HEK293 (cell line): ENCODE measurements around the gene NFIC.

ENCODE experiments used
- CTCF ChIA-PET: fragments of 350-600 bp; formaldehyde crosslinking; extraction: SDS; loops from one replicate; lab custom pipeline; 2021; ENCODE audit warnings: antibody characterized with exemption; lab: Yijun Ruan, JAX
- POLR2A ChIA-PET: fragments of 300-600 bp; formaldehyde crosslinking; extraction: SDS; loops from one replicate; lab custom pipeline; 2020; ENCODE audit warnings: antibody characterized with exemption, inconsistent platforms; lab: Yijun Ruan, JAX
- H3K27ac ChIP-seq: fragments of 200-500 bp; sonication (Bioruptor generic); 2 replicates; pipeline ENCODE4 v1.5.1; 2014; ENCODE audit warnings: low read depth, low read length, control low read depth, inconsistent platforms; ENCODE audit errors: extremely low read depth
- H3K36me3 ChIP-seq, 2 experiments: fragments of 200-500 bp in 1 of 2; sonication (Bioruptor generic) in 1 of 2; 1 replicate in 1 of 2; 2 replicates in 1 of 2; pipeline ENCODE4 v1.5.1; 2014 to 2017; ENCODE audit warnings: inconsistent platforms in 2 of 2, low read length in 2 of 2; ENCODE audit not compliant: control insufficient read depth in 2 of 2, insufficient read depth in 1 of 2
- H3K4me1 ChIP-seq: fragments of 200-500 bp; sonication (Bioruptor generic); 2 replicates; pipeline ENCODE4 v1.5.1; 2014; ENCODE audit warnings: mild to moderate bottlenecking, low read length, inconsistent platforms; ENCODE audit not compliant: control insufficient read depth, insufficient read depth
- H3K4me3 ChIP-seq: 2 replicates; pipeline ENCODE4 v1.5.1; 2011; ENCODE audit warnings: low read depth, mild to moderate bottlenecking, control low read depth, low read length, moderate library complexity
- H3K9me3 ChIP-seq: fragments of 200-500 bp; sonication (Bioruptor generic); 2 replicates; pipeline ENCODE4 v1.5.1; 2014; ENCODE audit warnings: low read depth, low read length, inconsistent platforms; ENCODE audit not compliant: control insufficient read depth, insufficient read depth
- GFI1B ChIP-seq: fragments of 450-650 bp; formaldehyde crosslinking; IDR thresholded peaks from 2 replicates; pipeline ENCODE4 v1.5.1; 2016; ENCODE audit warnings: missing biosample characterization, missing genetic modification characterization
- KLF16 ChIP-seq: fragments of 450-650 bp; formaldehyde crosslinking; IDR thresholded peaks from 2 replicates; pipeline ENCODE4 v1.5.1; 2017; ENCODE audit warnings: missing biosample characterization, missing genetic modification characterization
- MZF1 ChIP-seq: fragments of 450-650 bp; formaldehyde crosslinking; IDR thresholded peaks from 2 replicates; pipeline ENCODE4 v1.5.1; 2017; ENCODE audit warnings: missing biosample characterization, missing genetic modification characterization, borderline replicate concordance
- ZEB2 ChIP-seq: fragments of 450-650 bp; formaldehyde crosslinking; IDR thresholded peaks from 2 replicates; pipeline ENCODE4 v1.5.1; 2016; ENCODE audit warnings: missing biosample characterization, missing genetic modification characterization
- ZFP69B ChIP-seq: fragments of 450-650 bp; formaldehyde crosslinking; IDR thresholded peaks from 2 replicates; pipeline ENCODE4 v1.5.1; 2016; ENCODE audit warnings: missing biosample characterization, missing genetic modification characterization
- ZNF174 ChIP-seq: fragments of 450-650 bp; formaldehyde crosslinking; IDR thresholded peaks from 2 replicates; pipeline ENCODE4 v1.5.0; 2017; ENCODE audit warnings: missing biosample characterization, mild to moderate bottlenecking, missing genetic modification characterization
- ZNF248 ChIP-seq: fragments of 450-650 bp; formaldehyde crosslinking; IDR thresholded peaks from 2 replicates; pipeline ENCODE4 v1.5.1; 2017; ENCODE audit warnings: missing biosample characterization, missing genetic modification characterization
- ZNF311 ChIP-seq: fragments of 450-650 bp; formaldehyde crosslinking; IDR thresholded peaks from 2 replicates; pipeline ENCODE4 v1.5.1; 2017; ENCODE audit warnings: missing biosample characterization, missing genetic modification characterization, borderline replicate concordance
- ZNF426 ChIP-seq: fragments of 450-650 bp; formaldehyde crosslinking; IDR thresholded peaks from 2 replicates; pipeline ENCODE4 v1.5.1; 2017; ENCODE audit warnings: missing biosample characterization, missing genetic modification characterization, mild to moderate bottlenecking, inconsistent platforms, moderate library complexity
- ZNF558 ChIP-seq: fragments of 450-650 bp; formaldehyde crosslinking; IDR thresholded peaks from 2 replicates; pipeline ENCODE4 v1.5.1; 2016; ENCODE audit warnings: missing biosample characterization, missing genetic modification characterization
- ZNF560 ChIP-seq: fragments of 450-650 bp; formaldehyde crosslinking; IDR thresholded peaks from 2 replicates; pipeline ENCODE4 v1.5.1; 2017; ENCODE audit warnings: missing biosample characterization, missing genetic modification characterization, borderline replicate concordance
- ZNF571 ChIP-seq: fragments of 450-650 bp; formaldehyde crosslinking; IDR thresholded peaks from 2 replicates; pipeline ENCODE4 v1.5.0; 2017; ENCODE audit warnings: missing biosample characterization, missing genetic modification characterization
- ZNF621 ChIP-seq: fragments of 450-650 bp; formaldehyde crosslinking; IDR thresholded peaks from 2 replicates; pipeline ENCODE4 v1.5.1; 2017; ENCODE audit warnings: missing biosample characterization, missing genetic modification characterization
- ZNF747 ChIP-seq: fragments of 450-650 bp; formaldehyde crosslinking; IDR thresholded peaks from 2 replicates; pipeline ENCODE4 v1.5.1; 2016; ENCODE audit warnings: missing biosample characterization, missing genetic modification characterization
- ZNF777 ChIP-seq: fragments of 450-650 bp; formaldehyde crosslinking; IDR thresholded peaks from 2 replicates; pipeline ENCODE4 v1.5.1; 2017; ENCODE audit warnings: missing biosample characterization, missing genetic modification characterization, borderline replicate concordance
- TF ChIP-seq, protein P1 (sequence below): fragments of 450-650 bp; formaldehyde crosslinking; IDR thresholded peaks from 2 replicates; pipeline ENCODE4 v1.5.1; 2016; ENCODE audit warnings: missing biosample characterization, missing genetic modification characterization
- TF ChIP-seq, protein P2 (sequence below): fragments of 450-650 bp; formaldehyde crosslinking; IDR thresholded peaks from 2 replicates; pipeline ENCODE4 v1.5.1; 2016; ENCODE audit warnings: missing biosample characterization, missing genetic modification characterization
- TF ChIP-seq, protein P3 (sequence below): fragments of 450-650 bp; formaldehyde crosslinking; IDR thresholded peaks from 2 replicates; pipeline ENCODE4 v1.5.1; 2017; ENCODE audit warnings: missing biosample characterization, missing genetic modification characterization
- TF ChIP-seq, protein P4 (sequence below): fragments of 450-650 bp; formaldehyde crosslinking; IDR thresholded peaks from 2 replicates; pipeline ENCODE4 v1.5.1; 2016; ENCODE audit warnings: missing biosample characterization, missing genetic modification characterization
- TF ChIP-seq, protein P5 (sequence below): fragments of 450-650 bp; formaldehyde crosslinking; IDR thresholded peaks from 2 replicates; pipeline ENCODE4 v1.5.1; 2016; ENCODE audit warnings: missing biosample characterization, missing genetic modification characterization
- TF ChIP-seq, protein P6 (sequence below): fragments of 450-650 bp; formaldehyde crosslinking; IDR thresholded peaks from 2 replicates; pipeline ENCODE4 v1.5.1; 2016; ENCODE audit warnings: missing biosample characterization, missing genetic modification characterization

The NFIC gene

DNA sequence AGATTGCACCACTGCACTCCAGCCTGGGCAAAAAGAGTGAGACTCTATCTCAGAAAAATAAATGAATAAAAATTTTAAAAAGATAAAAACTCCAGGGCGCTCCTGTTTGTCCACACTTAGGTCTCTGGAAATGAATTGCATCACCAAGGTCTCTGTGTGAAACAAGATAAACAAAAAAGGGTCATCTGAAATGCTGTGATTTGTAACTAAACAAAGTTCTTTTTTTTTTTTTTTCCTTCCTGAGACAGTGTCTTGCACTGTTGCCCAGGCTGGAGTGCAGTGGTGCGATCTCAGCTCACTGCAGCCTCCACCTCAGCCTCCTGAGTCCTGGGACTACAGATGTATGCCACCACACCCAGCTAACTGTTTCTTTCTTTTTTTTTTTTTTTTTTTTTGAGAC lies 151.3 kb downstream of the NFIC start:
- H3K27ac ChIP-seq, result no peak overlapping the region
- TF ChIP-seq ZNF571 (tag by site-specific recombination) (no peak), GFI1B (tag by site-specific recombination) (no peak)
- TF ChIP-seq, protein P1, sequence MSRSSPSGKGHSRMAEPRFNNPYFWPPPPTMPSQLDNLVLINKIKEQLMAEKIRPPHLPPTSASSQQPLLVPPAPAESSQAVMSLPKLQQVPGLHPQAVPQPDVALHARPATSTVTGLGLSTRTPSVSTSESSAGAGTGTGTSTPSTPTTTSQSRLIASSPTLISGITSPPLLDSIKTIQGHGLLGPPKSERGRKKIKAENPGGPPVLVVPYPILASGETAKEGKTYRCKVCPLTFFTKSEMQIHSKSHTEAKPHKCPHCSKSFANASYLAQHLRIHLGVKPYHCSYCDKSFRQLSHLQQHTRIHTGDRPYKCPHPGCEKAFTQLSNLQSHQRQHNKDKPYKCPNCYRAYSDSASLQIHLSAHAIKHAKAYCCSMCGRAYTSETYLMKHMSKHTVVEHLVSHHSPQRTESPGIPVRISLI (tag by site-specific recombination), result 0 out of 2 replicates have a peak, but pooled peaks have one; percentile 27
- ChIA-PET POLR2A (interaction anchor here (0.6 to 0.7 kb wide), 2 partner anchors 131 to 173 kb away, joined by 3 to 6 read pairs; no protein-coding TSS in a partner anchor), CTCF (no interaction called here)
- H3K9me3 ChIP-seq, result no peaks in the 10 kb centered on the region
- no peak overlapping the region for H3K4me3 ChIP-seq
- peaks cover 5 to 67% of the 10 kb centered on the region in 2 experiments; a peak in 1 of 3 replicates for H3K36me3 ChIP-seq
- H3K4me1 ChIP-seq, result peaks cover 4% of the 10 kb centered on the region; the same call in 1 of the 2 replicates

DNA sequence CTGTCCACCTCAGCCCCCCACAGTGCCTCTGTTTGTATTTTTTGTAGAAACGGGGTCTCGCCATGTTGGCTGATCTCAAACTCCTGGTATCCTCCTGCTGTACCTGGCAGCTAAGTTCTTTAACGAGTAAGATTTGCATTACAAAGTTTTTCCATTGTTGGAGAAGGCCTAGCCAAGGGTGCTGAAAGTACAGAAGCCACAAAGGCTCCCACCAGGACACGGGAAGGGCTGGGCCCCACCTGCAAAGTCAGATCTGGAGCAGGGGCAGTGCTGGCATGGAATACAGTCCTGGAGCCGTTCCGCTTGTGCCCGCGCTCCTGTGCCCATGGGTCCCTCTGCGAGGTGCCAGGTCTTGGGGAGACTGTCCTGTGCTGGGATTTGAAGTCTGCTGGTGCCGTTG lies 151.9 kb downstream of the NFIC start:
- no peak overlapping the region for H3K4me3 ChIP-seq
- H3K36me3 ChIP-seq, result peaks cover 5 to 72% of the 10 kb centered on the region in 2 experiments; a peak in 1 of 3 replicates
- no peak overlapping the region for H3K27ac ChIP-seq
- POLR2A ChIA-PET, result interaction anchor here (0.7 kb wide), 1 partner anchor 130 kb away, joined by 6 read pairs; no protein-coding TSS in a partner anchor
- TF ChIP-seq, protein P2, sequence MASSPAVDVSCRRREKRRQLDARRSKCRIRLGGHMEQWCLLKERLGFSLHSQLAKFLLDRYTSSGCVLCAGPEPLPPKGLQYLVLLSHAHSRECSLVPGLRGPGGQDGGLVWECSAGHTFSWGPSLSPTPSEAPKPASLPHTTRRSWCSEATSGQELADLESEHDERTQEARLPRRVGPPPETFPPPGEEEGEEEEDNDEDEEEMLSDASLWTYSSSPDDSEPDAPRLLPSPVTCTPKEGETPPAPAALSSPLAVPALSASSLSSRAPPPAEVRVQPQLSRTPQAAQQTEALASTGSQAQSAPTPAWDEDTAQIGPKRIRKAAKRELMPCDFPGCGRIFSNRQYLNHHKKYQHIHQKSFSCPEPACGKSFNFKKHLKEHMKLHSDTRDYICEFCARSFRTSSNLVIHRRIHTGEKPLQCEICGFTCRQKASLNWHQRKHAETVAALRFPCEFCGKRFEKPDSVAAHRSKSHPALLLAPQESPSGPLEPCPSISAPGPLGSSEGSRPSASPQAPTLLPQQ, result 0 out of 2 replicates have a peak, but pooled peaks have one; percentile 40
- TF ChIP-seq ZNF777 (tag by site-specific recombination) (no peak), ZFP69B (peak; percentile 30; the same call in 1 of the 2 replicates)
- TF ChIP-seq, all 188 proteins: peak for 2
- Histone ChIP-seq H3K9me3 (no peaks in the 10 kb centered on the region), H3K4me1 (peaks cover 4% of the 10 kb centered on the region; the same call in 1 of the 2 replicates)
- CTCF ChIA-PET, result interaction anchor here (0.6 kb wide), 1 partner anchor 210 kb away, joined by 4 read pairs; no protein-coding TSS in a partner anchor

DNA sequence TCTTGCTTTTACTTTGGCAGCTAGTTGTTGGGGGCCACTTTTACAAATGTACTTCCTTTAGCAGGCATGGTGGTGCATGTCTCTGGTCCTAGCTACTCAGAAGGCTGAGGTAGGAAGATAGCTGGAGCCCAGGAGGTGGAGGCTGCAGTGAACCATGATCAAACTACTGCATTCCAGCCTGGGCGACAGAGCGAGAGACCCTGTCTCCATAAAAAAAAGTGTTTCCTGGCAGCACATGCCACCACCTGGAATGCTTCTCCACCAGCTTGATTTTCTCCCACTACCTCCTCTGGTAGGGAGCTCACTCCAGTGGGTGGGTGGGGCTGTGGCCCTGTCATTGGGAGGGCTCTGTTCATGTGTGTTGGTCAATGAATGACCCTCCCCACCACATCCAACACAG lies 152.3 kb downstream of the NFIC start:
- Histone ChIP-seq H3K4me3 (no peak overlapping the region), H3K27ac (no peak overlapping the region), H3K36me3 (peaks cover 5 to 72% of the 10 kb centered on the region in 2 experiments; a peak in 1 of 3 replicates), H3K9me3 (no peaks in the 10 kb centered on the region), H3K4me1 (peaks cover 4% of the 10 kb centered on the region; the same call in 1 of the 2 replicates)
- CTCF ChIA-PET, result interaction anchor here (0.6 kb wide), 1 partner anchor 211 kb away, joined by 4 read pairs; no protein-coding TSS in a partner anchor
- POLR2A ChIA-PET, result no interaction called here
- TF ChIP-seq ZNF248 (tag by site-specific recombination), result no peak
- TF ChIP-seq, protein P3, sequence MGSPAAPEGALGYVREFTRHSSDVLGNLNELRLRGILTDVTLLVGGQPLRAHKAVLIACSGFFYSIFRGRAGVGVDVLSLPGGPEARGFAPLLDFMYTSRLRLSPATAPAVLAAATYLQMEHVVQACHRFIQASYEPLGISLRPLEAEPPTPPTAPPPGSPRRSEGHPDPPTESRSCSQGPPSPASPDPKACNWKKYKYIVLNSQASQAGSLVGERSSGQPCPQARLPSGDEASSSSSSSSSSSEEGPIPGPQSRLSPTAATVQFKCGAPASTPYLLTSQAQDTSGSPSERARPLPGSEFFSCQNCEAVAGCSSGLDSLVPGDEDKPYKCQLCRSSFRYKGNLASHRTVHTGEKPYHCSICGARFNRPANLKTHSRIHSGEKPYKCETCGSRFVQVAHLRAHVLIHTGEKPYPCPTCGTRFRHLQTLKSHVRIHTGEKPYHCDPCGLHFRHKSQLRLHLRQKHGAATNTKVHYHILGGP, result no peak
- TF ChIP-seq ZNF747 (tag by site-specific recombination), result no peak
- TF ChIP-seq, protein P4, sequence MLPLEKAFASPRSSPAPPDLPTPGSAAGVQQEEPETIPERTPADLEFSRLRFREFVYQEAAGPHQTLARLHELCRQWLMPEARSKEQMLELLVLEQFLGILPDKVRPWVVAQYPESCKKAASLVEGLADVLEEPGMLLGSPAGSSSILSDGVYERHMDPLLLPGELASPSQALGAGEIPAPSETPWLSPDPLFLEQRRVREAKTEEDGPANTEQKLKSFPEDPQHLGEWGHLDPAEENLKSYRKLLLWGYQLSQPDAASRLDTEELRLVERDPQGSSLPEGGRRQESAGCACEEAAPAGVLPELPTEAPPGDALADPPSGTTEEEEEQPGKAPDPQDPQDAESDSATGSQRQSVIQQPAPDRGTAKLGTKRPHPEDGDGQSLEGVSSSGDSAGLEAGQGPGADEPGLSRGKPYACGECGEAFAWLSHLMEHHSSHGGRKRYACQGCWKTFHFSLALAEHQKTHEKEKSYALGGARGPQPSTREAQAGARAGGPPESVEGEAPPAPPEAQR (tag by site-specific recombination), result no peak
- no peak for TF ChIP-seq MZF1 (tag by site-specific recombination)
- no peak for TF ChIP-seq ZNF311 (tag by site-specific recombination)
- no peak for TF ChIP-seq ZNF621
- TF ChIP-seq ZNF558 (tag by site-specific recombination), result no peak
- TF ChIP-seq, protein P5, sequence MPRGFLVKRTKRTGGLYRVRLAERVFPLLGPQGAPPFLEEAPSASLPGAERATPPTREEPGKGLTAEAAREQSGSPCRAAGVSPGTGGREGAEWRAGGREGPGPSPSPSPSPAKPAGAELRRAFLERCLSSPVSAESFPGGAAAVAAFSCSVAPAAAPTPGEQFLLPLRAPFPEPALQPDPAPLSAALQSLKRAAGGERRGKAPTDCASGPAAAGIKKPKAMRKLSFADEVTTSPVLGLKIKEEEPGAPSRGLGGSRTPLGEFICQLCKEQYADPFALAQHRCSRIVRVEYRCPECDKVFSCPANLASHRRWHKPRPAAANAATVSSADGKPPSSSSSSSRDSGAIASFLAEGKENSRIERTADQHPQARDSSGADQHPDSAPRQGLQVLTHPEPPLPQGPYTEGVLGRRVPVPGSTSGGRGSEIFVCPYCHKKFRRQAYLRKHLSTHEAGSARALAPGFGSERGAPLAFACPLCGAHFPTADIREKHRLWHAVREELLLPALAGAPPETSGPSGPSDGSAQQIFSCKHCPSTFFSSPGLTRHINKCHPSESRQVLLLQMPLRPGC (tag by site-specific recombination), result no peak
- no peak for TF ChIP-seq ZNF174 (tag by site-specific recombination)
- no peak for TF ChIP-seq ZNF560 (tag by site-specific recombination)
- TF ChIP-seq, protein P6, sequence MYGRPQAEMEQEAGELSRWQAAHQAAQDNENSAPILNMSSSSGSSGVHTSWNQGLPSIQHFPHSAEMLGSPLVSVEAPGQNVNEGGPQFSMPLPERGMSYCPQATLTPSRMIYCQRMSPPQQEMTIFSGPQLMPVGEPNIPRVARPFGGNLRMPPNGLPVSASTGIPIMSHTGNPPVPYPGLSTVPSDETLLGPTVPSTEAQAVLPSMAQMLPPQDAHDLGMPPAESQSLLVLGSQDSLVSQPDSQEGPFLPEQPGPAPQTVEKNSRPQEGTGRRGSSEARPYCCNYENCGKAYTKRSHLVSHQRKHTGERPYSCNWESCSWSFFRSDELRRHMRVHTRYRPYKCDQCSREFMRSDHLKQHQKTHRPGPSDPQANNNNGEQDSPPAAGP (tag by site-specific recombination), result no peak
- TF ChIP-seq ZEB2 (tag by site-specific recombination), result no peak
- TF ChIP-seq ZNF426 (tag by site-specific recombination), result no peak
- no peak for TF ChIP-seq KLF16 (tag by site-specific recombination)
